ENCODE results near the gene CORO2B.

Gene CORO2B

GRCh38 chr15:68769702-68770101 is 190.9 kb downstream of the CORO2B start:
- H3K9me2 ChIP-seq (replicated peaks; ENCODE audit: insufficient read depth, low read length) = no peaks in the 10 kb centered on the region
- H3K4me2 ChIP-seq (ENCODE audit: low read depth, low read length) = no peak overlapping the region
- H2AFZ ChIP-seq (ENCODE audit: low read length) = no peak overlapping the region
- no peaks in the 10 kb centered on the region for H4K20me1 ChIP-seq (ENCODE audit: insufficient read depth, low read length)
- no peaks in the 10 kb centered on the region for H3K79me2 ChIP-seq (ENCODE audit: low read length)
- no peak overlapping the region for H3K27ac ChIP-seq (ENCODE audit: low read length)
- TF ChIP-seq EZH2 (optimal IDR thresholded peaks at IDR 0.05; ENCODE audit: low read depth, low read length) = no peak
- no peak for TF ChIP-seq EZH2phosphoT487 (IDR thresholded peaks at IDR 0.05; ENCODE audit: low read length)
- H3K27me3 ChIP-seq (replicated peaks; ENCODE audit: insufficient read depth, low read length) = no peaks in the 10 kb centered on the region
- H3F3A ChIP-seq (ENCODE audit: insufficient read depth, low read length) = no peaks in the 10 kb centered on the region
- H3K4me1 ChIP-seq (ENCODE audit: low read length) = no peaks in the 10 kb centered on the region
- H3K9me3 ChIP-seq (replicated peaks; ENCODE audit: insufficient read depth, low read length) = no peaks in the 10 kb centered on the region
- no peak overlapping the region for H3K4me3 ChIP-seq (ENCODE audit: low read length)
- H3K36me3 ChIP-seq (replicated peaks; ENCODE audit: insufficient read depth, low read length) = no peaks in the 10 kb centered on the region
- no peak for DNase-seq
- H3K9ac ChIP-seq (ENCODE audit: low read length) = no peak overlapping the region

GRCh38 chr15:68770216-68770615 is 191.4 kb downstream of the CORO2B start:
- H3K9ac ChIP-seq (ENCODE audit: low read length) = no peak overlapping the region
- H3K79me2 ChIP-seq (ENCODE audit: low read length) = no peaks in the 10 kb centered on the region
- TF ChIP-seq EZH2 (optimal IDR thresholded peaks at IDR 0.05; ENCODE audit: low read depth, low read length) (no peak), CTCF (IDR thresholded peaks at IDR 0.05; ENCODE audit: low read length) (no peak), EZH2phosphoT487 (IDR thresholded peaks at IDR 0.05; ENCODE audit: low read length) (no peak)
- no peak for DNase-seq
- H3K4me3 ChIP-seq (ENCODE audit: low read length) = no peak overlapping the region
- H3K9me2 ChIP-seq (replicated peaks; ENCODE audit: insufficient read depth, low read length) = no peaks in the 10 kb centered on the region
- H3K27me3 ChIP-seq (replicated peaks; ENCODE audit: insufficient read depth, low read length) = no peaks in the 10 kb centered on the region
- no peaks in the 10 kb centered on the region for H3F3A ChIP-seq (ENCODE audit: insufficient read depth, low read length)
- no peaks in the 10 kb centered on the region for H4K20me1 ChIP-seq (ENCODE audit: insufficient read depth, low read length)
- no peak overlapping the region for H2AFZ ChIP-seq (ENCODE audit: low read length)
- no peak overlapping the region for H3K27ac ChIP-seq (ENCODE audit: low read length)
- H3K4me2 ChIP-seq (ENCODE audit: low read depth, low read length) = no peak overlapping the region
- H3K36me3 ChIP-seq (replicated peaks; ENCODE audit: insufficient read depth, low read length) = no peaks in the 10 kb centered on the region
- H3K4me1 ChIP-seq (ENCODE audit: low read length) = no peaks in the 10 kb centered on the region
- H3K9me3 ChIP-seq (replicated peaks; ENCODE audit: insufficient read depth, low read length) = no peaks in the 10 kb centered on the region

GRCh38 chr15:68773036-68773435 is 194.2 kb downstream of the CORO2B start:
- Histone ChIP-seq H3K9me2 (replicated peaks; ENCODE audit: insufficient read depth, low read length) (no peaks in the 10 kb centered on the region), H2AFZ (ENCODE audit: low read length) (no peak overlapping the region), H3K9me3 (replicated peaks; ENCODE audit: insufficient read depth, low read length) (no peaks in the 10 kb centered on the region), H3K4me3 (ENCODE audit: low read length) (no peak overlapping the region), H3K79me2 (ENCODE audit: low read length) (no peaks in the 10 kb centered on the region), H3K9ac (ENCODE audit: low read length) (no peak overlapping the region), H3K36me3 (replicated peaks; ENCODE audit: insufficient read depth, low read length) (no peaks in the 10 kb centered on the region), H3K27me3 (replicated peaks; ENCODE audit: insufficient read depth, low read length) (no peaks in the 10 kb centered on the region), H3K27ac (ENCODE audit: low read length) (no peak overlapping the region), H3K4me1 (ENCODE audit: low read length) (no peaks in the 10 kb centered on the region), H3K4me2 (ENCODE audit: low read depth, low read length) (no peak overlapping the region), H3F3A (ENCODE audit: insufficient read depth, low read length) (no peaks in the 10 kb centered on the region), H4K20me1 (ENCODE audit: insufficient read depth, low read length) (no peaks in the 10 kb centered on the region)
- no peak for DNase-seq
- TF ChIP-seq EZH2phosphoT487 (IDR thresholded peaks at IDR 0.05; ENCODE audit: low read length) (no peak), CTCF (IDR thresholded peaks at IDR 0.05; ENCODE audit: low read length) (no peak), EZH2 (optimal IDR thresholded peaks at IDR 0.05; ENCODE audit: low read depth, low read length) (no peak)

- Histone ChIP-seq H3K27me3 (replicated peaks; ENCODE audit: insufficient read depth, low read length) (no peaks in the 10 kb centered on the region), H3K4me1 (ENCODE audit: low read length) (no peaks in the 10 kb centered on the region), H3K79me2 (ENCODE audit: low read length) (no peaks in the 10 kb centered on the region), H3K9me3 (replicated peaks; ENCODE audit: insufficient read depth, low read length) (no peaks in the 10 kb centered on the region), H3K36me3 (replicated peaks; ENCODE audit: insufficient read depth, low read length) (peaks cover 3% of the 10 kb centered on the region; the same call in 1 of the 2 replicates), H4K20me1 (ENCODE audit: insufficient read depth, low read length) (no peaks in the 10 kb centered on the region), H3K4me3 (ENCODE audit: low read length) (no peak overlapping the region), H2AFZ (ENCODE audit: low read length) (no peak overlapping the region), H3K9ac (ENCODE audit: low read length) (no peak overlapping the region), H3F3A (ENCODE audit: insufficient read depth, low read length) (no peaks in the 10 kb centered on the region), H3K4me2 (ENCODE audit: low read depth, low read length) (no peak overlapping the region), H3K9me2 (replicated peaks; ENCODE audit: insufficient read depth, low read length) (no peaks in the 10 kb centered on the region), H3K27ac (ENCODE audit: low read length) (no peak overlapping the region)
- no peak for DNase-seq
- TF ChIP-seq CTCF (IDR thresholded peaks at IDR 0.05; ENCODE audit: low read length) (no peak), EZH2 (optimal IDR thresholded peaks at IDR 0.05; ENCODE audit: low read depth, low read length) (no peak), EZH2phosphoT487 (IDR thresholded peaks at IDR 0.05; ENCODE audit: low read length) (no peak)
These were observed 195.3 kb downstream of the CORO2B start for GRCh38 chr15:68774120-68774519.
